HG03108 (cell line): Measurements from ENCODE around the gene MBD5.

ENCODE experiments used
- ATAC-seq: cut with Tn5 transposase; IDR thresholded peaks from one replicate; pipeline ENCODE4 v1.9.1; 2021; ENCODE audit warnings: moderate library complexity; ENCODE audit not compliant: unreplicated experiment

The MBD5 gene

DNA sequence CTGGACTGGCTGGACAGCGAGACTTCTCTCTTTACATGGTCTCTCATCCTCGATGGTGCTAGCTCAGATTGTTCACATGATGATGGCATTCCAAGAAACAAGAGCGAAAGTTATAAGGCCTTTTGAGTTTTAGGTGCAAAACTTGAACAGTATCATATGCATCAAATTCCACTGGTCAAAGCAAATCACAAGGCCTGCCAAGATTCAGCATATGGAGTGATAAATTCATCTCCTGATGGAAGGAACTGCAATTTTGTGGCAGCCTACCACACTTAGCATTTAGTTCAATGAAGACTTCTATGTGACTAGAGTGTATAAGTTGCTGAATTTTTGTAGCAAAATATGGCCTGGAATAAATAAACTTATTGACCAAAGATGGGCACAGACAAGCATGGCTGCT is 429.6 kb downstream of the MBD5 start:
- no peak for ATAC-seq

DNA sequence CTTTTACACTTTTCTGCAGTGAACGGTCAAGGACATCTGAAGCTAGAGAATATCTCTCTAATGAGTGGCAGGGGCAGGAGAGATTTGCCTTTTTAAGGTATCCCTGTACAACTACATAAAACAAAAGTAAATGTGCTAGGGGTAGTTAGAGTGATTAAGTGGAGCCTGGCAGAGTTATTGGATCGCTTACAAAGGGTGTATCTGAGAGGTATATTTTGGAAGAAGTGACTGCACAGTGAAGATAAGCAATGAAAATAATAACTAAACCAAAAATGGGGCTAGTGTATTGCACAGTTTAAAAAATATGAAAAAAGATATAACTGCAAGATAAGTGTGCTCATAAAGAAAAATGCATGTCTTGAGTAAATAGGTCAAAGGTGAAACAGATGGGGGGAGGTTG is 430.2 kb downstream of the MBD5 start:
- ATAC-seq, result no peak

DNA sequence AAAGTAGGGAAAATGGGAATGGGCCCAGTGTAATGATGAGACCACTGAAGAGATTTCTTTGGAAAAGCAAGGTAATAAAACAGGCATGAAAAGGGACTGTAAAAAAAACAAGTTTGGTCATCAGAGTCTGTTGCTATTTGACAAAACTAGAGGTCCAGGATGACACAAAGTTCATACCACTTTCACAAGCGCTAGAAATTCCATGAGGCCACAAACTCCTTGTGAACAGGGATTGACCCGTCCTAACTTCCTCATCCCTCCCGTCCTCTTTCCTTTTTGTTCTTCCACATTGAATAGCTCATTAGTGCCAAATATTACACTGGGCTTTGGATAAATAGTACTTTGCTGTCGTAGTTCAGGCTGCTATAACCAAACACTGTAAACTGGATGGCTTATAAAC is 434.9 kb downstream of the MBD5 start:
- no peak for ATAC-seq

DNA sequence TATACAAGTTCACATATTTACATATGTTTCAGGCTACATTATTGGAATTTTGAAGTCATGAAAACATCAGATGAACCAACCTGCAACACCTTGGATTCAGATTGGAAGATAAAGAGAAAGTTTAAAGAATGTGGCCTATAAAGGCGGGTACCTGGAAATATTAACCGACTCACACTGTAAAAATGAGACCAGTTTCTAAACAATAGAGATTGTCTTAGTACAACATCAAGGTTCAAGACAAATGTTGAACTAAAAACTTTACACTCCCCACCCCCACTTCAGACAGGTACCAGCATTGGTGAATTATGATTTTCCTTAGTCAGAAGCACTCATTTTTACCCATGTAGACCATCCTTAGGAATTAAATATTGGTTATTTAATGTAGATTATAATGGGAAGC is 437.3 kb downstream of the MBD5 start:
- ATAC-seq, result no peak

DNA sequence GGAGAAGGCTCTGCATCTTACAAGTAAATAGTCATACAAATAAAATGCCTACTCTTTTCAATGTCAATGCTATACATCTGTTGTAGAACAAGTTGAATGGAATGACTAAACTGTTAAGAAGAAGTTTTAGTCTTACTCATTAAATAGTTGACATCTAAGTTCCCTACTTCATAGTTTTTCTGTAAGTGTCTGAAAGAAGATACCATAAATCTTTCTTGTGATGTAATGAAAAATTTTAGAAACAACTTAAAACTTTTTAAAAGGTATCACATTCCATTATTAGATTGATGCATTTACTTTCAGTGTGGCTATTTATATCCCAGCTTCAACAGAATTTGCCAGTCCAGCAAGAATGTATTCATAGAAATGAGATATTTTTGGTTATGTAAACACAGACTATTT is 438.5 kb downstream of the MBD5 start:
- ATAC-seq, result no peak

DNA sequence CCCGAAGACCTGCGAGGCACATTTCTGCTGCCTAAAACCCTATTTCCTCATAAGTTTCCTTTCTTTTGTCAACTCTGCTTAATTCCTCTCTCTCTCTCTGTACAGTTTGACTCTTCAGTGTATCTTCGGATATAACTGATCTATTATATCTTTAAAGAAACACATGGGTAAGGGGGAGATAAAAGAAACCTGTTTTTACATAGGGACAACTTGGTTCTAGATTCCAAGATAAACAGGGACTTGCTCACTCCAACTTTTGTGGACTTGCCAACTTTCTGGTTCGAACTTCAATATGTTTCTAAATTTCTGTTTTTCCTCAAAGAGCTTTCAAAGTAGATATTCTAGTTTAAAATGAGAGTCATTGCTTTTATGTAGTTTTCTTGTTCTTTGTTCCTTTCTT is 441.0 kb downstream of the MBD5 start:
- no peak for ATAC-seq

DNA sequence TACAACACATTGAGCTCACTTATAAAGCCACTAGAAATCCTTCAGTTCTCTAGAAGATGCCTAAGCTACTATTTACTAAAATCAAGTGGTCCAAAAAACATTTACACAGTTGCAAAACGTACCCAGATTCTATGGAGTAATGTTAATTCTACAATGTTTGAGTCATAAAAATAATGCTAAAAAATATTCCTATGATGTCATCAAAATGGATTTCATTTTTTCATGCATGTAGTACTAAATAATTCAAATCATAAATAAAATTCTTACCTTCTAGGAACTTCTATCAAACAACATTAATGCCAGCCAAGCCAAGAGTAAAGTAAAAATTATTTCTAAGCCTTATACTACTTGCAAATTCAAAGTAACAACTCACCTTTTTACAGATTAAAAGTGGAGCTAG is 454.7 kb downstream of the MBD5 start:
- ATAC-seq, result no peak

DNA sequence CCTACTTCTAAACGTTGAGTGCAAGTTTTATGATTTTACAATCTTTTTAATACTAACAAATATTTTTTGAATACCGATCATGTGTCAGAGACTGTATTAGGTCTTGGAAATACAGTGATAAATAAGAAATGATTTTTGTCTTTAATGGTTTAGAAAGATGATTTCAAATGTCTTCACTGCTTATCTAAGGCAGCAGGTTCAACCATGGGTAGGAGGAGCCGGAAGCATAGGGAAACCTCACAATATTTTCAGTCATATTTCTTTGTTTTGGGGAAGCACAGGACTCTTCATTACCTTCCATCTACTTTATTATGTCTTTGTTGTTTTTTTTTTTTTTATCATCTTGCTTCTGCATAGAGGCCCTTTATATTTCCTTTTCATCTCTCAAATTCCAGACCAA is 458.5 kb downstream of the MBD5 start:
- ATAC-seq, result no peak

DNA sequence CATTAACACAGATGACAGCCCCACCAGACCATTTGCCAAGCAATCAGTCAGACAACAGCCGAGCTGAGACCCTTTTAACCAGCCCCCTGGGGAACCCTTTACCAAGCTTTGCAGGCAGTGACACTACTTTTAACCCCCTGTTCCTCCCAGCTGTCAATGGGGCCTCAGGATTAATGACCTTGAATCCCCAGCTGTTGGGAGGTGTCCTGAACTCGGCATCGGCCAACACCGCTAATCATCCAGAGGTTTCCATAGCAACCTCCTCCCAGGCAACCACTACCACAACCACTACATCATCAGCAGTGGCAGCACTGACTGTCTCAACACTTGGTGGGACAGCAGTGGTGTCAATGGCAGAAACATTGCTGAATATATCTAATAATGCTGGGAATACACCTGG is 462.8 kb downstream of the MBD5 start:
- no peak for ATAC-seq

DNA sequence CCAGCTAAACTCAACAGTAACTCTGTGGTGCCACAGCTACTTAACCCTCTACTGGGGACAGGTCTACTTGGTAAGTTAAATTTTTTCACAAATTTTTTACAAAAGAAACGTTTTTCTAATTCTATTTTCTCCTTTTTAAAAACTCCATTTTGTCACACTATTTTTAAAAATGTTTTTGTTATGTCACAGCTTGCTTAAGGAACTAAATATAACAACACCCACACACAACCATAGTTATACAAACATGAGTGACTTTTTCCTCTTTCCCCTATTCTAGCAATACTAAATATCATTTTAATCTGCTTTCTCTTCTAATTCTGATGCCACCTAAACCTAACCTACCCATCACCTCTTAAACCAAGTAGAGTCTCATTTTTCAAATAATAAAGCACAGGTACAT is 463.2 kb downstream of the MBD5 start:
- no peak for ATAC-seq

DNA sequence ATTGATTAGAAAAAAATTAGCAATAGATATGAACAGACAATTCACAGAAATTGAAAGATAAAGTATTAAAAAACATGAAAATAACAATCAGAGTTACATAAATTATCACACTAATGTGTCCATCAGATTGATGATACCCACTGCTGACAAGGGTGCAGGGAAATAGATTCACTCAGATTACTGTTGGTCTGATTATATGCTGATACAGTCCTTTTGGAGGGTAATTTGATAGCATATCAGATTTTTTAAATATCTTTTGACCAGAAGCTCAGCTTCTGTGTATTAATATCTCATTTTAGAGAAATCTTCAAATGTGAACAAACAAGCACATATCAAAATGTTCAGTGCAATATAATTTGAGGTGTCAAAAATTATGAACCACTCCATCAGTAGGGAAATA is 465.8 kb downstream of the MBD5 start:
- ATAC-seq, result no peak

DNA sequence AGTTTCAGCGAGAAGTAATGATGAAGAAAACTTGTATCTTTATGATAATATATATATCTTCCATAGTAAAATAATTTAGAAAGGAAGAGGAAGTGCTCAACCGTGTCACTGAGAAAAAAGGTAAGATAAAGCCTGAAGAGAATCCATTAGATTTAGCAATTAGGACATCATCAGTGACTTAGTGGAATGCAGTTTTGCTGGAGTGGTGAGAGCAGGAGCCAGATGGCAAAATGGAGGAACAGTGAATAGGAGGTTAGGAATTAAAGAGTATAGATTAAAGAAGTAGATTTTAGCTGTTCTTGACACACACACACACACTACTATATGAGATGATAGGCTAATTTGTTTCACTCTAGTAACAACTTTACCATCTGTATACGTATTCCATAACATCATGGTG is 466.5 kb downstream of the MBD5 start:
- ATAC-seq, result no peak

DNA sequence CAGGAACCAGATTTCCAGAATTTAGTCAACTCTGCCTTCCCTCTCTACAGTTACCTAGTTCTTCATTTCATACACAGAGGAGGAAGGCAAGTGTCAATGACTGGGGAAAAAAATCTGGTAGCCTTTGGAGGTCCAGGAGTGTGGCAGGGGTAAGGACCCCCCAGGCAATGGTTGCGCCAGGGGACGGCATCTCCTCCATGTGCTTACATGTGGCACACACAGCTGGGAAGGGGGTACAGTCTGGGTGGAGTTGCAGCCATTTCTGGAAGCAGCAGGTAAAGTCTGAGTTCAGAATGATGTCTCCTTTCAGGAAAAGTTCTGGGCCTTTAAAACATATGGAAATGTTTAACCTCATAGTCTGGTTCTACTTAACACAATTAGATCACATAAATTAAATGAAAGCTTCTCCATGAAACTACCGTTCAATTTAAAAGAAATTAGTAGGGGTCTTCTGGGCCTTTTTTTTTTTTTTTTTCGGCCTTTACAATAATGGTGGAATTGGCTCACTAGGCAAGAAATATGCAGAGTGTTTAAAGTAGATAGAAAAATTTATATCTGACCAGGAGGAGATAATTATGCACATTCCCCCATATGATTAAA is 470.0 kb downstream of the MBD5 start:
- no peak for ATAC-seq

DNA sequence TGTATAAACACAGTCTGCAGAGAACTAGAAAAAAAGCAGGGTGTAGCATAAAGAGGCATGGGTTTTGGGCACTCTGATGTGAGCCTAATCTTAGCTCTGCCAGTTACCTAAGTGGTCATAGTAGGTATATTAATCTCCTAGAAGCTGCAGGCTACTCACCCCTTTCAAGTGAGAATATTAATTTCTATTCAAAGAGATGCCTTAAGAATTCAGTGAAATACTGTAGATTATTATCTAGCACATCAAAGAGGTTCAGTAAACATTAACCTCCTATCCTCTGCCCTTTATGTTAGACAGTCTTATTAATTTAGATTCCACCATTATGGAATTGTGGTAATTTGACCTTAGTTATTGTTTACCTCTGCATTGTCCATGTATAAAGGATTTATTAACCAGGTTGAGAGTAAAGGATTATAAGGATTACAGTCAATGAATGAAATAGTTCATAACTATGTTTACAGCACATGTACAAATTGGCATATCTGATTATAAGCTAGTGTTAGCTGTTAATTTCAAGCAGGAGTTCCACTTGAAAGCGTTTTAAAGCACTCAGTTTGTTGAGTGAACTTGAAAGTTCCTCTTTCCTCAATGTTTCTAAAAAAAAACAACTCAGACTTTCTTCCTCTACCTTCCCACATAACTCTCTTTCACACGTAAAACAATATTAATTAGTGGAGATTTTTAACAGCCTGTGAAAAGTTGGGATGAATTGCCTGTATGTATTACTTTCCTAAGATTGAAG is 473.1 kb downstream of the MBD5 start:
- peak; percentile 60 for ATAC-seq

DNA sequence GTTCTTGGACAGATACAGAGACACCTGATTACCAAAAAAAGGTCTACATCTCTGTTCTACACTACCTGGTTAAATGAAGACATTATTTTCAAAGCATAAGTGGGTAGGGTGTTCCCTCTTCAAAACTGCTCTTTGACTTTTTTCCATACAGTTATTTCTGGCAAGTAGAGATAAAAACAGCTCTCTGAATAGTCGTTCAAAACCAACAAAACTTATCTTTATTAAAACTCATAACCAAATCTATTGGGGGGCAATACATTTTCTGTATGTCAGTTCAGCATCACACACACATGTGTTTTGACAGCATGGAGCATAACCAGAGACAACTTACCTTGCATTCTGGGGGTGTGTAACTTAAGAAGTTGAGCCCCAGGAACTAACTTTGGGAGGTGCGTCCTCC is 474.7 kb downstream of the MBD5 start:
- ATAC-seq, result no peak

DNA sequence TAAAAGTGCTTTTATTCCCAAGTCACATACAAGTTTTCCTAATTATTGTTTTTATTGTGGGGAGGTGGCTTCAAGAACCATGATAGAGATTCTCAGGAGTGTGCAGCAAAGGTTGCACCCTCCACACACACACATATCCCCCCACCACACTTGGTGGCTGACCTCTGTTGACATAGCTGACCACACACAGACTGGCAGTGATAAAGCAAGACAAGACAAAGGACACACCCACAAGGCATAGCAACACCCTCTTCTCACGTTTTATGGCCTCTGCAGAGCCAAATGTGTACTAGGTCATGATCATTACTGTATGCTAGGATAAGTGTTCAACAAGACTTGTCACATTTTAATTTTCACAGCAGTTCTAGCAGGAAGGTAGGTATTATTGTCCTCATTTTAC is 480.7 kb downstream of the MBD5 start:
- ATAC-seq, result no peak

DNA sequence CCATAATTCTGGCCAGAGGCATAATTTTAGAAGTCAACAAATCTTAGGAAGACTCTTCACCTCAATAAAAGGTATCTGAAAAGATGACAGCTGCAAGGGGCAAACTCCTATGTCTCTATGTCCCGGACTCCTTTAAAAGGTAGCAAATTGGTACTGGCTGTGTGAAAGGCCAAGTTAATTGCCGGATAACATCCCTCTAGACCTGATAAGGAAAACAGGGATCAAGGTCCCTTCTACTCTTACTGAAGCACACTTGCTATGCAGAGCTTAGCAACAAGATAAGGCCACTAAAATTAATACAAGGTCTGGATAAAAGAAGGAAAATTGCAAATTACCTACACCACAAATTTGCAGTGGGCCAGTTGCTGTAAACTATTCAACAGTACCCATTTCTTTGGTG is 482.6 kb downstream of the MBD5 start:
- ATAC-seq, result no peak

DNA sequence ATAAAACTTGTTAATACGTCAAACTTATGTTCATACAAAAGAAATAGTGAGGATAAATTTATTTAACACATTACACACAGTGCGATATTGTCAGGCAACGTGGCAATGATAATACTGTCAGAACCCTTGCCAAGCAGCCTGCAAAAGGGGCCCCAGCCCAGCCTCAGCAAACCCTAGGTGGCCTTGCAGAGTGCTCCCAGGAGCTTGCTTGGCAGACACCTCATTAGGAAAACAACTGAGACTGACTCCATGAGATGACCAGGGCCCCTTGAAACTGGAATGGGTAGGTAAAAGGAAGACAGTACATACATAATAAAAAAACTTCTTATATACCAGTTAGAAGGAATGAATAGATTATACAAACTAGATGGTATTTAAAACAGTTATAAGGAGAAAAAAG is 487.1 kb downstream of the MBD5 start:
- no peak for ATAC-seq

DNA sequence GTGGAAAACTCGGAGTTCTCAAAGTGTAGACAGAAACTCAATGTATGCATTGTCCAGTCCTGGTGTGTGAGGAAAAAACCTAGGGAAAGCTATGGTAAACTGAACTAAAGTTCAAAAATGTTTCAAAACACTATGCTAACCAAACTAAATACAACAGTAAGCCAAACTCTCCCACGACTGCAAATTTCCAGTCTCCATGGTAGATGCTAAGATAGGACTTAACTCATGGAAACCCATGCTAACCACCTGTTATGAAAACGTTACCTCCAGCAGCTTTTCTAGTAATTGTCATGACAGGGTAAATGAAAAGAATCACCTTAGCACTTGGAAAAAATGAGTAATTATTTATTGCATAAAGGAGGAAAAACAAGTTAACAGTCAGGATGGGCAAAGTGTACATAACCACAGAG is 488.0 kb downstream of the MBD5 start:
- ATAC-seq, result no peak

DNA sequence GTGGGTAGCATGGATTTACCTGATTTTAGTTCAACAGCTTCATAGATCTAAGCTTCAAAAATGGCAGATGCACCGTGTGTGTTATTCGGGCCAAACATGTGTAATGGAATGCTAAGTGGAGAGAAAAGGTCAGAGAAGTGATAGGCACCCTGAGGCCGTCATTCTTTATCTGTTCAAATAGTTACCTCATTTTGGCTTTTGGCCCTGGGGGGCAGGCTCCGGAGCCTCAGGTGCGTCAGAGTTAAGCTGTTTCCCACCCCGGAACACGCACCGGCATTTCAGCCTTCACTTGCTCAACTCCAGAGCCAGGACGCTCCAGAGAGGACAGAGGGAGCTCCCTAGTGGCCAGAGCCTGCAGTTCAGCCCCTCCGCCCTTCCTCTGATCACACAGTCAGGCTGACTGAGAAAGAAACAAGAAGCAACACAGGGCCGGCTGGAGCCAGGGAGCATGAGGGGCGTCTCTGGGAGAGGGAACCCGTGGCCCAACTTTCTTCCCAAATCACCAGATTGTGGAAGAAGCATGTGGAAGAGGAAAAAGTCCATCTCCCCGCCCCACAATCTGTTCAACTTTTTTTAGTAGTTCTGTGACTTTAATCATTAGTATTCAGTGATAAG is 488.5 kb downstream of the MBD5 start:
- peak; percentile 100 for ATAC-seq

DNA sequence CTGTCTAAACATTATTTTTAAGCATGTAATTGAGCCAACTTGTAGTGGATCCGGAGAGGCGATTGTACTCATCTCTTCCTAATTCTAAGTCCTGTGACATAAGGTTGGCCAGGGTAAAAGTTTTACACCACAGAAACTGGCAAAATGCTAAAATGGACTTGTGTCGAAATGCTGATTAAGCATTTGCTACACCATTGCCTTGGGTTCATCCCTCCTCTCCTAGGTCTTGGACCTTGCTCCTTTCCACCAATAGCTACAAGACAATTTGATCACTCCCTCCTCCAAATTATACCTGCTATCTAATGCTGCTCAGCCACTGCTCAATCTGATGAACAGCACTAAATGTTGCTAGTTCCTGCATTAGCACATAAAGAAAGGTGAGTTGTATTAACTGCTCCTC is 491.0 kb downstream of the MBD5 start:
- ATAC-seq, result no peak

DNA sequence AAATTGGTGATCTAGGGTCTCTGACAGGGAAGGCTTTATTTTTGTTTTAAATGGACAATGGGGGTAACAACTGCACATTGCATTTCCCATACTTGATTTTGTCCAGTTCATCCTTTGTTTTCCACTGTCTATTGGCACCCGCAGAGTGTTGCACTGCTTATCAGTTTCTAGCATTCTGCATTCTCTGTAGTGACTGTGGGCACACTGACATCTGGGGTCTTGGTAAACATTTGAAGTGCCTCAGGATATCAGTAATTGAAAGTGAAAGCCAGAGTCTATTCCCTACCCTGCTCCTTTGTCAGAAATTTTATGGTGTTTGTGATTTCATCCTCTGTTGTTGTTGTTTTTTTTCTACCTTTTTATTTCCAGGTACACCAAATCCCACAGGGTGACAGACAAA is 491.6 kb downstream of the MBD5 start:
- no peak for ATAC-seq

DNA sequence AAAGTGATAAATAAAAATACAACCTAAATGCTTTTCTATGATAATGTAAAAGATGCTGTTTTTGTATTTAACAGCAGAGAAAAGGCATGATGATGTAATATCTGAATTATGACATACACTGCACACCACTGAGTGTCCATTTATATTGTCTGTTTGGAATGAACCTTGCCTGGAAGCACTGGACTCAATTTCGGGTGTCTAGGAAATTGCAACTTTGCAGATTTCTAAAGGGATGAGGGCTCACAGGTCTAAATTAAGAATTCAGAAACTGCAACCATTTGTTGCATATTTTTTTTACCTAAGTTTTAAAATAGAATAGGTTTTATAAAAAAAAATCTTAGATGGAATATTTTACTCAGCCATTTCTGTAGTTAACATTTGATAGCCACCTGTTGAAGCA is 492.5 kb downstream of the MBD5 start:
- ATAC-seq, result no peak
